GM12865 (cell line): Measurements from ENCODE around the gene DCHS1.
"Not testable (repeated sequence)": the region's sequence is repeated elsewhere in the genome, so short reads cannot be mapped to it uniquely, and the experiment has no call there.

Source experiments
- DNase-seq: peaks from one replicate; pipeline ENCODE4 v3.0.0; 2010; ENCODE audit warnings: low read depth
- H3K4me3 ChIP-seq: 2 replicates; pipeline ENCODE4 v1.5.1; 2011; ENCODE audit warnings: mild to moderate bottlenecking, low read depth, low read length, control low read depth
- TF ChIP-seq, protein P1 (sequence below): IDR thresholded peaks from 2 replicates; pipeline ENCODE4 v1.5.1; 2011; ENCODE audit warnings: low read length, control low read depth, low read depth, inconsistent platforms; ENCODE audit not compliant: insufficient read depth; ENCODE audit errors: missing control alignments

DCHS1 gene, protein sequence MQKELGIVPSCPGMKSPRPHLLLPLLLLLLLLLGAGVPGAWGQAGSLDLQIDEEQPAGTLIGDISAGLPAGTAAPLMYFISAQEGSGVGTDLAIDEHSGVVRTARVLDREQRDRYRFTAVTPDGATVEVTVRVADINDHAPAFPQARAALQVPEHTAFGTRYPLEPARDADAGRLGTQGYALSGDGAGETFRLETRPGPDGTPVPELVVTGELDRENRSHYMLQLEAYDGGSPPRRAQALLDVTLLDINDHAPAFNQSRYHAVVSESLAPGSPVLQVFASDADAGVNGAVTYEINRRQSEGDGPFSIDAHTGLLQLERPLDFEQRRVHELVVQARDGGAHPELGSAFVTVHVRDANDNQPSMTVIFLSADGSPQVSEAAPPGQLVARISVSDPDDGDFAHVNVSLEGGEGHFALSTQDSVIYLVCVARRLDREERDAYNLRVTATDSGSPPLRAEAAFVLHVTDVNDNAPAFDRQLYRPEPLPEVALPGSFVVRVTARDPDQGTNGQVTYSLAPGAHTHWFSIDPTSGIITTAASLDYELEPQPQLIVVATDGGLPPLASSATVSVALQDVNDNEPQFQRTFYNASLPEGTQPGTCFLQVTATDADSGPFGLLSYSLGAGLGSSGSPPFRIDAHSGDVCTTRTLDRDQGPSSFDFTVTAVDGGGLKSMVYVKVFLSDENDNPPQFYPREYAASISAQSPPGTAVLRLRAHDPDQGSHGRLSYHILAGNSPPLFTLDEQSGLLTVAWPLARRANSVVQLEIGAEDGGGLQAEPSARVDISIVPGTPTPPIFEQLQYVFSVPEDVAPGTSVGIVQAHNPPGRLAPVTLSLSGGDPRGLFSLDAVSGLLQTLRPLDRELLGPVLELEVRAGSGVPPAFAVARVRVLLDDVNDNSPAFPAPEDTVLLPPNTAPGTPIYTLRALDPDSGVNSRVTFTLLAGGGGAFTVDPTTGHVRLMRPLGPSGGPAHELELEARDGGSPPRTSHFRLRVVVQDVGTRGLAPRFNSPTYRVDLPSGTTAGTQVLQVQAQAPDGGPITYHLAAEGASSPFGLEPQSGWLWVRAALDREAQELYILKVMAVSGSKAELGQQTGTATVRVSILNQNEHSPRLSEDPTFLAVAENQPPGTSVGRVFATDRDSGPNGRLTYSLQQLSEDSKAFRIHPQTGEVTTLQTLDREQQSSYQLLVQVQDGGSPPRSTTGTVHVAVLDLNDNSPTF (N-terminal part only)

DNA sequence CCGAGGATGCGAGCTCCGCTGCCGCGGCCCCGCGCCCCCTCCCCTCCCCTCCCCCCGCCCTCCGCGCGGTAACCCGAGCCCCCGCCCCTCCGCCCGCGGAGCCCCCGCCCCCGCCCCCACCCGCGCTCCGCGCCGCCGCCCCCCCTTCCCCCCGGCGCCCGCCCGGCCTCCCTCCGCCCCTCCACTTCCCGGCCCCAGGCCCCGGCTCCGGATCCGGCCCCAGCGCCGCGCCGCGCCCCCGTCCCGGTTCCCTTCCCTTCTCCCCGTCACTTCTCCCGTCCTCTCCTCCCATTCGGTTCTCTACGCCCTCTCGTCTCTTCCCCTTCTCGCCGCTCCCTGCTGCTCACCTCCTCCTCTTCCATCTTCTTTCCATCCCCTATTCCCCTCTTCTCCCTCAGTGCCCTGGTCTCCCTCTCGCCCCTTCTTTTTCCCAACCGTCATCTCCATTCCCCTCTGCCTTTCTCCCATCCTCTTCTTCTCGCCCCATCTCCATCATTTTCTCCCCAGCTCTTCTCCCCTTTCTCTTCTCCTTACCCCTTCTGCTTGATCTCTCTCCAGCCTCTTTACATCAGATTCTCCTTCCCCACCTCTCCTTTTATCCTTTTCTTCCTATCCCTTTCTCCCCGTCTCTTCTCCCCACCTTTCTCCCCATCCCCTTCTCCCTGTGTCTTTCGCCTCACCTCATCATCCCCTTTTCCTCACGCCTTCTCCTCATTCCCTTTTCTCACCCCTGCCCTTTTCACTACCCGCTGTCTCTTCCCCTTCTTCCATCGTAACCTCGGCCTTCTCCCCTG is at the start of gene DCHS1:
TSS of gene DCHS1 (minus strand) at position 20 of the 794 bp plus-strand sequence. CDS start 14,196 bp downstream, outside the sequence.
- TF ChIP-seq, protein P1, sequence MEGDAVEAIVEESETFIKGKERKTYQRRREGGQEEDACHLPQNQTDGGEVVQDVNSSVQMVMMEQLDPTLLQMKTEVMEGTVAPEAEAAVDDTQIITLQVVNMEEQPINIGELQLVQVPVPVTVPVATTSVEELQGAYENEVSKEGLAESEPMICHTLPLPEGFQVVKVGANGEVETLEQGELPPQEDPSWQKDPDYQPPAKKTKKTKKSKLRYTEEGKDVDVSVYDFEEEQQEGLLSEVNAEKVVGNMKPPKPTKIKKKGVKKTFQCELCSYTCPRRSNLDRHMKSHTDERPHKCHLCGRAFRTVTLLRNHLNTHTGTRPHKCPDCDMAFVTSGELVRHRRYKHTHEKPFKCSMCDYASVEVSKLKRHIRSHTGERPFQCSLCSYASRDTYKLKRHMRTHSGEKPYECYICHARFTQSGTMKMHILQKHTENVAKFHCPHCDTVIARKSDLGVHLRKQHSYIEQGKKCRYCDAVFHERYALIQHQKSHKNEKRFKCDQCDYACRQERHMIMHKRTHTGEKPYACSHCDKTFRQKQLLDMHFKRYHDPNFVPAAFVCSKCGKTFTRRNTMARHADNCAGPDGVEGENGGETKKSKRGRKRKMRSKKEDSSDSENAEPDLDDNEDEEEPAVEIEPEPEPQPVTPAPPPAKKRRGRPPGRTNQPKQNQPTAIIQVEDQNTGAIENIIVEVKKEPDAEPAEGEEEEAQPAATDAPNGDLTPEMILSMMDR = no peak
- DNase-seq = no peak
- no peak within 1 kb of the TSS for H3K4me3 ChIP-seq

DNA sequence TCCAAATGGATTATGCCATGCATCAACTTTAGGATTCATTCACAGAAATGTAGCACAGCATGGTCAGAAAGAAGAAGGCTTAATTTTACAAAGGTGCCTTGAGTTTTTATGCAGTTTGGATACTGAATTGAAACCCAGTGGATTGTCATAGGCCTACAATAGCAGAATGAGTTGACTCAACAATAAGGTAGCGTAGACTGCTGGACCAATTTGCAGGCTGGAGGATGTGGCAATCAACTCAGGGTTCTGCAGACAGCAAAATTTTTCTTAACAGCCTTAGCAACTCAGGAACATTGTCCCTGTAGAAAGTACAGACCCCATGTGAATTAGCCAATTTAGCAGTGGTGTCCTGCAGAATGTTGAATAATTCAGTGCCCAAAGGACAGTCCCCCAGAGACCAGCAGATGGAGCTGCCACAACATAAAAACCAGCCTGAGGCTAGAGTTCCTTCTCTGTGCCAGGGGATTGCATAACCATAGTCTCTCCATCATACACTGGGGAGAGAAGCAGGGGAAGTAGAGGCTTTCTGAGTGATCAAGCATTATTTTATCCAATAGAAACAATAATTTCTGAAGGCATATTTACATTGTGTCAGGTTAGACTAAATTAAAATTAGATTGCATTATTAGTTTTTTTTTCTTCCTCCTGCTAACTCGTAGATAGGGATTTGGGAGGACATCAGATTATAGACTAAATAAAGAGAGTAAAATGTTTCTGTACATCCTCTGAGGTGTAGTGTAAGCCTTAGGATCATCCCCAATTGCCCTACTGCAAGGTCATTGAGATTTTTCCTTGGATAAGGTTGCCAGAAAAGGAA is 47.8 kb upstream of the DCHS1 start:
- DNase-seq = peak; percentile 33
- TF ChIP-seq, protein P1 = peak; percentile 25
- no peak overlapping the region for H3K4me3 ChIP-seq

DNA sequence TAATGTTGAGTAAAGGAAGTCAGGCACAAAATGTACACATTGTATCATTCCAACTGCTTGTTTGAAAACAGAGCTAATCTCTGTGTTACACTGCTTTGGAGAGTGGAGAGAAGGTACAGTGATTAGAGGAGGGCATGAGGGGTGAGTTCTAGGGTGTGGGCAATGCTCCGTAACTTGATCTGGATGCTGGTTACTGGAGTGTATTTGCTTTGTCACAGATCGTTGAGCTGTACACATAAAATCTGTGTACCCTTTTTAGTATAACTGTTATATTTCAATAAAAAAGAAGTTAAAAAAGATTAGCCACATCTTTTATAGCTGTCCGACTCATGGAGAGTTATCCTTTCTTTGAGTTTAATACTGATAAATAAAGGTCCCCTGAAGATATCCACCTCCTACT is 46.3 kb upstream of the DCHS1 start:
- not testable (repeated sequence) for DNase-seq, H3K4me3 ChIP-seq

DNA sequence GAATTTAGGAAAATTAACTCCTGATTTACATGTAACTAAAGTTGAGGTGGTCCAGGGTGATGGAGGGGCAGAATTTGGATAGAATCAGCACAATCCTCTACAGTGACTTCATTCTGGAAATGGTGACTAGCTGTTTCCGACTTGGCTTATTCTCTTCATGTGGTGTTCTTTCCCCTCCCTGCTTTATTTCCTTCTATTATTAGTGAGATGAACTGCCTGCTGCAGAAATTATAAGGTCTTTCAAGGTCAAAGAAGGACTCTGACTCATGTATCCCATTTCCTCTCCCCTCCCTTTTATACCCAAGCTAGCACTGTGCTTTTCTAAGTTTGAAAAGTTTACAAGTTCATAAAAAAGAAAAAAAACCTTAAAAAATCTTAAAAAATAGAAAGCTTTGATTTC is 39.8 kb upstream of the DCHS1 start:
- TF ChIP-seq, protein P1 = no peak
- DNase-seq = no peak
- H3K4me3 ChIP-seq = no peak overlapping the region

DNA sequence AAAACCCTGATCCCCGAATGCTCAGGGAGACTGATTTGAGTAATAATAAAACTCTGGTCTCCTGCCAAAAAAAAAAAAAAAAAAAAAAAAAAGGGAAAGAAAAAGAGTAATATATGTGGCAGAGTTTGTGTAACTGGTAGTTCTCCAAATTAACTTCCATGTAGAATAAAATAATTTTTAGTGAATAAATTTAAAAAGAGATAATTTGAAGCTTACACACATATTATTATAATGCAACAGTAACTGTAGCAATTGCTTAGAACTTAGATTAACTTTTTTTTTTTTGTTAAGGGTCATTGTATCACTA is 38.6 kb upstream of the DCHS1 start:
- TF ChIP-seq, protein P1 = no peak
- no peak overlapping the region for H3K4me3 ChIP-seq
- DNase-seq = no peak

DNA sequence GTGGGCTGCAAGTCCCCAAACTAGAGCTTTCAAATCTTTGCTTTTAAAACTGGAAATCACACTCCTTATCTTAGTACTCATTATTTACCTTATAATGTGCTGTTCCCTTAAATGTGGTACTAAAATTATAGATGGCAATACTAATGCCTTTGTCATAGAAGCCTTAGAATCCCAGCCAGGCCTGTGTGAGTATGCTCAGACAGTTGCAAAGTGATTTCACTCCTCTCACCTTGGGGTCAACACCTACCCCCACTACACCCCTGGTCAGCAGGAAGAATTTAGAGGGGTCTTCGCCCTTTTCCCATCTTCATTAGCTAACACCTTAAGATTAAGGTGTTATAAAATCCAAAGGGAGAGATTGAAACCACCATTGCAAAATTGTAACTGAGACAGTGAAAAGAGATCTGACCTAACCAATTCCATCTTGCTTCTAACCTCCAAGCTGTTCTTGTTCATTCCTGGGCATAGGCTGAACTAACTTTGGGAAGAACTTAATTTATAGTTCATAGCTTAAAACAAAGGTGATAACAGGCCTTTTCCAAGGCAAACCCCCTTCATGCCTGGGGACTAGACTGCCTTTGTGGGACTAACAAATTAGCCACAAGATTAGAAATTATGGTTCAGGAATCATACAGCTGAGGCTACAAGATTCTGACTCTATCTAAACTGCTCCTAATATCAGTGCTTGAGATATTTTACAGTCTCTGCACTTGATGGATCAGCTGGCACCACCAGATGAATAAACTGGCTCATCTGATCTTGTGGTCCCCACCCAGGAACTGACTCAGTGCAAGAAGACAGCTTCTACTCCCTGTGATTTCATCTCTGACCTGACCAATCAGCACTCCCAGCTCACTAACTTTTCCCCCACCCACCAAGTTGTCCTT is 38.0 kb upstream of the DCHS1 start:
- no peak for DNase-seq
- TF ChIP-seq, protein P1 = no peak
- H3K4me3 ChIP-seq = no peak overlapping the region
